ENCODE data around the gene NELFB. TPM values are rescaled to one million over a fixed set of nuclear protein-coding genes. Genes with fewer than 3 reads are reported as not detected.

NELFB gene
- total and polyA plus RNA-seq, 4 donors, result 4.7 to 24.6 (median 18.1) TPM

- 46% methylated on average over 14 of the region's 14 CpGs for WGBS
Measured at GRCh38 chr9:137286975-137287383, 31.9 kb downstream of the NELFB start.

More at GRCh38 chr9:137286975-137287383, 31.9 kb downstream of the NELFB start:
- Histone ChIP-seq H3K36me3 (ENCODE audit: control insufficient read depth in 4 of 4, insufficient read depth in 3 of 4, low read depth in 1 of 4, low read length in 3 of 4) (no peaks in the 10 kb centered on the region), H3K27ac (ENCODE audit: low read depth in 1 of 2, low read length in 2 of 2) (no peak overlapping the region), H3K9me3 (ENCODE audit: control insufficient read depth in 4 of 4, low read length in 3 of 4) (no peaks in the 10 kb centered on the region), H3K9ac (ENCODE audit: low read depth in 1 of 2, low read length in 2 of 2) (no peak overlapping the region), H3K4me3 (ENCODE audit: low read depth in 1 of 3, low read length in 3 of 3) (no peak overlapping the region), H3K27me3 (ENCODE audit: control insufficient read depth in 4 of 4, insufficient read depth in 4 of 4, low read length in 3 of 4) (no peaks in the 10 kb centered on the region), H3K4me1 (ENCODE audit: control insufficient read depth in 4 of 4, insufficient read depth in 4 of 4, low read length in 3 of 4) (no peaks in the 10 kb centered on the region)
- TF ChIP-seq FOXA1 (IDR thresholded peaks at IDR 0.05) (no peak), RAD21 (IDR thresholded peaks at IDR 0.05) (peak; percentile 82 to 88), NR2F2 (IDR thresholded peaks at IDR 0.05) (no peak), SP1 (IDR thresholded peaks at IDR 0.05) (no peak), EGR1 (IDR thresholded peaks at IDR 0.05; ENCODE audit: low read depth in 2 of 2) (no peak), HNF4A (conservative IDR thresholded peaks at IDR 0.05) (no peak), GABPA (IDR thresholded peaks at IDR 0.05 in 1 of 2, conservative IDR thresholded peaks at IDR 0.05 in 1 of 2) (no peak), ATF3 (IDR thresholded peaks at IDR 0.05) (no peak), TAF1 (conservative IDR thresholded peaks at IDR 0.05) (no peak), RXRA (IDR thresholded peaks at IDR 0.05) (no peak), YY1 (IDR thresholded peaks at IDR 0.05) (no peak), ZBTB33 (IDR thresholded peaks at IDR 0.05) (no peak), HNF4G (IDR thresholded peaks at IDR 0.05) (no peak)
- TF ChIP-seq, protein P1, sequence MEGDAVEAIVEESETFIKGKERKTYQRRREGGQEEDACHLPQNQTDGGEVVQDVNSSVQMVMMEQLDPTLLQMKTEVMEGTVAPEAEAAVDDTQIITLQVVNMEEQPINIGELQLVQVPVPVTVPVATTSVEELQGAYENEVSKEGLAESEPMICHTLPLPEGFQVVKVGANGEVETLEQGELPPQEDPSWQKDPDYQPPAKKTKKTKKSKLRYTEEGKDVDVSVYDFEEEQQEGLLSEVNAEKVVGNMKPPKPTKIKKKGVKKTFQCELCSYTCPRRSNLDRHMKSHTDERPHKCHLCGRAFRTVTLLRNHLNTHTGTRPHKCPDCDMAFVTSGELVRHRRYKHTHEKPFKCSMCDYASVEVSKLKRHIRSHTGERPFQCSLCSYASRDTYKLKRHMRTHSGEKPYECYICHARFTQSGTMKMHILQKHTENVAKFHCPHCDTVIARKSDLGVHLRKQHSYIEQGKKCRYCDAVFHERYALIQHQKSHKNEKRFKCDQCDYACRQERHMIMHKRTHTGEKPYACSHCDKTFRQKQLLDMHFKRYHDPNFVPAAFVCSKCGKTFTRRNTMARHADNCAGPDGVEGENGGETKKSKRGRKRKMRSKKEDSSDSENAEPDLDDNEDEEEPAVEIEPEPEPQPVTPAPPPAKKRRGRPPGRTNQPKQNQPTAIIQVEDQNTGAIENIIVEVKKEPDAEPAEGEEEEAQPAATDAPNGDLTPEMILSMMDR (IDR thresholded peaks at IDR 0.05; ENCODE audit: low read depth, low read length, missing input control), result peak; percentile 61
- TF ChIP-seq, protein P2, sequence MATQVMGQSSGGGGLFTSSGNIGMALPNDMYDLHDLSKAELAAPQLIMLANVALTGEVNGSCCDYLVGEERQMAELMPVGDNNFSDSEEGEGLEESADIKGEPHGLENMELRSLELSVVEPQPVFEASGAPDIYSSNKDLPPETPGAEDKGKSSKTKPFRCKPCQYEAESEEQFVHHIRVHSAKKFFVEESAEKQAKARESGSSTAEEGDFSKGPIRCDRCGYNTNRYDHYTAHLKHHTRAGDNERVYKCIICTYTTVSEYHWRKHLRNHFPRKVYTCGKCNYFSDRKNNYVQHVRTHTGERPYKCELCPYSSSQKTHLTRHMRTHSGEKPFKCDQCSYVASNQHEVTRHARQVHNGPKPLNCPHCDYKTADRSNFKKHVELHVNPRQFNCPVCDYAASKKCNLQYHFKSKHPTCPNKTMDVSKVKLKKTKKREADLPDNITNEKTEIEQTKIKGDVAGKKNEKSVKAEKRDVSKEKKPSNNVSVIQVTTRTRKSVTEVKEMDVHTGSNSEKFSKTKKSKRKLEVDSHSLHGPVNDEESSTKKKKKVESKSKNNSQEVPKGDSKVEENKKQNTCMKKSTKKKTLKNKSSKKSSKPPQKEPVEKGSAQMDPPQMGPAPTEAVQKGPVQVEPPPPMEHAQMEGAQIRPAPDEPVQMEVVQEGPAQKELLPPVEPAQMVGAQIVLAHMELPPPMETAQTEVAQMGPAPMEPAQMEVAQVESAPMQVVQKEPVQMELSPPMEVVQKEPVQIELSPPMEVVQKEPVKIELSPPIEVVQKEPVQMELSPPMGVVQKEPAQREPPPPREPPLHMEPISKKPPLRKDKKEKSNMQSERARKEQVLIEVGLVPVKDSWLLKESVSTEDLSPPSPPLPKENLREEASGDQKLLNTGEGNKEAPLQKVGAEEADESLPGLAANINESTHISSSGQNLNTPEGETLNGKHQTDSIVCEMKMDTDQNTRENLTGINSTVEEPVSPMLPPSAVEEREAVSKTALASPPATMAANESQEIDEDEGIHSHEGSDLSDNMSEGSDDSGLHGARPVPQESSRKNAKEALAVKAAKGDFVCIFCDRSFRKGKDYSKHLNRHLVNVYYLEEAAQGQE (IDR thresholded peaks at IDR 0.05), result no peak
- peak; percentile 51 for DNase-seq (ENCODE audit: low spot score)
